ENCODE results near the gene GAS1.

Gene GAS1

DNA sequence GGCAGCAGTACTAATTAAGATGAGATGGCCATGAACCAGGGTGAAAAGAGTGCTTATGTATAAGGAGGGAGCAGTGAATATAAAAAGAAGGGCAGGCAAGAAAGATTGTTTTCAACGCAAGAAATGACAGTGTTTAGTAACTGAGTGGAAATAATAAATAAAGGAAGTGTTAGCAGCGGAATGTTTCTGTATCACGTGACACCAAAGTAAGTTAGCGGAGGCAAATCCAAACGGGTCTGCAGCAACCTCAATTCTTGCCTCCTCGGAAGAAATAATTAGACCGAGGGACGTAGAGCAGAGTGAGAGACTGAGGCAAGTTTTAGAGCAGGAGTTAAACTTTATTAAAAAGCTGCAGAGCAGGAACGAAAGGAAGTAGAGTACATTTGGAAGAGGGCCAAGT is 15.4 kb upstream of the GAS1 start:
- no peak for DNase-seq

DNA sequence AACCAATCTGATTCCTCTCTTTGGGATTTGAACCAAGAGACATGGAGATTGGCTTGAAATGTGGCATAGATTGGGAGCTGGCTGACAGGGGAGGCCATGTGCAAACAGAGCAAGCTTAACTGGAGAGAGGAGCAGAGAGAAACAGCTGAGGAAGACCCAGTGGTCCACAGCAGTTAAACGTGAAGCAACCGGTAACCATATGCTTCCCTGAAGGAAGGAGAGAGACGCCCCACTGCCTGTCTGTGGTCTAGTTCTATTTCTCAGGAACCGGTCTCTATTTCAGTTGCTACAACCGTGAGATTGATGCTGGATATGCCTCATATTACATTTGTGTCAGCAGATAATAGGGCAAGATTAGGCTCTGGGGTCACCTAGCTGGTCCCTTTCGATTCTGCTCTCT is 13.6 kb upstream of the GAS1 start:
- DNase-seq, result no peak

DNA sequence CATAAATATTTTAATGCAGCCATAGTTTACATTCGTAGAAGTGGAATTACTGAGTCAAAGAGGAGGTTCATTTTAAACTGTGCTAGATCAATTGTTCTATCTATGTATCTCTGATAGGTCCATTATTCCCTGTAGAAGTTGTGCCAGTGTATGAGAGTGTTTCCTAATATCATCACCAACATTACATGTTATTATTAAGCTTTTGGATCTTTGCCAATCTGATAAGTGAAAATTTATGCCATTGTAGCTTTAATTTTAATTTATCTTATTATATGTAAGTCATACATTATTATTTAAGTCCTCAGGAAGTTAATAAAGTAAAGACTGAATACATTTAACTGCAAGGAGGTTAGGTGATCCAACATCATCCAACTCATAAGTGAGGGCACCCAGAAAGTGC is 10.9 kb upstream of the GAS1 start:
- DNase-seq, result no peak

DNA sequence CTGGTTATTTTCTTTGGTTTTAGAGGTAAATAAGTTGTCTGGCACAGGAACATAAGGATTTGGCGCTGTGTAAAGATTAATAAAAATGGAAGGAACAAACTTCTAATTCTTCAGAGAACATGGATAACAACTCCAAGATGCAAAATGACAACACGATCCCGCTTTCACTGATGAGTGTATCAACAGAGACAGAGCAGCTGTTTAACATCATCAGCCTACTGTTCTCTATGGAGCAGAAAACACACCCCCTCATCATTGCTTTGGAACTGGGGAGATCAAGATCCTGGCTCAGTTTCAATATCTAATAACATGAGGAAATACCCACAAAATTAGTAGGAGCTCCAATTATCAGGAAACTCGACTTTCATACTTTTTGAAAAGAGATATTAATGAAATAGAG is 8.3 kb upstream of the GAS1 start:
- no peak for DNase-seq

DNA sequence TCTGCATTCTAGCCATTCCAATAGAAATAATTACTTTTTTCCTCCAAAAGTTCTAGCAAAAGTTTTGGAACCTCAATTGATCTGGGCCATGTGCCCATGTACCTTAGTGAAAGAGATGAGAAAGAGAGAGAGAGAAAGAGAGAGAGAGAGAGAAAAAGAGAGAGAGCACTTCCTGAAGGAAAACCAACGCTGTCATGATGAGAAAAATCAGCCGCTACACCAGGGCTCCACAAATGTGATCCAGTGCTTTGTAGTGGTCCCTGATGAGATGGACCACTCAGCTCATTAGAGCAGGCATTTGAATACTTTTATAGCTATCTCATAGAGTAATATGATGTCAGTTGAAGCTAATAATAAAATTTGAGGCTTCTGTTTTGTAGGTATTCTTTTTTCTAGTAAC is 7.7 kb upstream of the GAS1 start:
- no peak for DNase-seq

DNA sequence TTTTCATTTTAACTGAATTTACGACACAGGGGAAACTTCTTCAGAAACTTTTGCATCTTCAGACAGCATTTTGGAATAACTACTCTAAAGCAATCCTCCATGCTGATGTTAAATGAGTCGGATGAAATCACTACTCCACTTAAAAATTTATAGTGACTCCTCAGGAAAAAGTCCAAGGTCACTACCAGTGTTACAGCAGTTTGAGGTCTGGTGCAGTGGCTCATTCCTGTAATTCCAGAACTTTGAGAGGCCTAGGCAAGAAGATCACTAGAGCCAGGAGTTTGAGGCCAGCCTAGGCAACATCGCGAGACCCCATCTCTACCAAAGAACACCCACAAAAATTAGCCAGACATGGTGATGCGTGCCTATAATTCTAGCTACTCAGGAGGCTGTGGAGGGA is 5.9 kb upstream of the GAS1 start:
- DNase-seq, result no peak

DNA sequence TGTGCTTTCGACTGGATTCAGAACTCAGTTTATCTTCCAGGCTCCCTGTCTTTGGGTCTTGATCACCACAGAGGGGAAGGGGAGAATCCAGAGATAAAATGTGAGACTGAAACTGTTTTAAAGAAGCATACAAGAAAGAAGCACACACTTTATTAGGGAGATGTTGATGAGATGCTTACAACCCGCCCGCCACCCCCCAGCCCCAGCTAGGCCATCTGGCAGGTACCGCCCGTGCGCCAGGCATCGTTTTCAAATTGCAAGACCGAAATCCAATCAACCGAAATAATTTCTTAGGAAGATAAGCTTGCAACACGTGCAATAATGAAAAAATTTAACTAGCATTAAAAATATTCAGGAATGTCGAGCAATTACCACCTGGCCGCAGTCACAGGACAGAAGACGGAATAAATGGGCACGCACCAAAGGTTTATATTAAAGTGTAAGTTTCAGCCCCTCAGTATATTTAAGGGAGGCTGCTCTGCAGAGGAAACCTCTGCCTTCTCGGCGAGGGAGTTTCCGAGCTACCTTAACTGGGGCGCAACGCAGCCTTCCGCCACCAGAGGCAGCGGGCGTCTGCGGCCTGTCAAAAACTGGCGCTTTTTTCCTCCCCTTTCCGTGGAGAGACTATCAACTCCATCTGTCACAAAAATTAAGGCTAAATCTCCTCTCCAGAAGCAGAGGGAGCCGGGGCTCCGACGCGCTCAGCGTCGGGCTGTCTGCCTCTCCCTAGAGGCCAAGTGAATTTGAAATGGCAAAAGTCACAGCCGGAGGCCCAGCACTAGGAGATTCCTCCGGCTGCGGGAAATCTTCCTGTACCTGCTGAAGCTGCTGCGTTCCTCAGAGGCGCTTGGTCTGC is 996 bp upstream of the GAS1 start:
- peak; percentile 54 for DNase-seq

DNA sequence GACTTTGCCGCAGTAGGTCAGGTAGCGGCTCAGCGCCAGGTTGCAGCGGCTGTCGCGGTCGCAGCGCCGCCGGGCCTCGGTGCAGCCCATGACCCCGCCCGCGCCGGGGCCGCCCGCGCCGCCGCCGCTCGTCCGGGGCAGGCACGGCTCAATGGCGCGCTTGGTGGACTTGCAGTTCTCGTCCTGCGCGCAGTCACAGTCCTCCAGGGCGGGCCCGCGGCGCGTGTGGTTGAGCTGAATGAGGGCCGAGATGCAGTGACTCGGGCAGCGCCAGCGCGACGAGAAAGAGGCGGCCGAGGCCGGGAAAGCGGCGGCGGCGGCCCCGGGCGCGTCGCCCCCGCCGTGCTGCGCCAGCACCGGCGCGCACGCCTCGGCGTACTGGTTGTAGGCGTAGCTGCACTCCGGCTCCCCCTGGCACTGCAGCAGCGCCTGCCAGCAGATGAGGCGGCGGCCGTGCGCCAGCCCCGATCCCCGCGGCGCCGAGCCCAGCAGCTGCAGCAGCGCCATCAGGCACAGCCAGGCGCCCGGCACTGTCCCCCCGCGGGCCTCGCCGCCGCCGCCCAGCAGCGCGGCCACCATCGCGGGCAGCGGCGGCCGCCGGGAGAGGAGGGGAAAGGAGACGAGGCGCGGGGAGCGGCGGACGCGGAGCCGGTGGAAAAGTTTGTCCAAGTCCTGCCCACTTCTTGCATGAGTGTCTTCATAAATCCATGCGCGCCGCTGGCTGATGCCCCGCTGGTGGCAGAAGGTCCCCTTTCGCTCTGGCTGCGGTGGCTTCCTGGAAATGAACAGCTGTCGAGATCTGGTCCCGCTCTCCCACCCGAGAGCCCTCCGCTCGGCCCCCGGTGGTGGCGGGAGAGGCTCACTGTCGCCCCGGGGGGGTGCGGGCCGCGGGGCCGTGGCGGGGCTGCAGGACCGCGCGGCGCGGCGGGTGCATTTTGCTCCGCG is 833 bp downstream of the GAS1 start:
- DNase-seq, result peak; percentile 58

DNA sequence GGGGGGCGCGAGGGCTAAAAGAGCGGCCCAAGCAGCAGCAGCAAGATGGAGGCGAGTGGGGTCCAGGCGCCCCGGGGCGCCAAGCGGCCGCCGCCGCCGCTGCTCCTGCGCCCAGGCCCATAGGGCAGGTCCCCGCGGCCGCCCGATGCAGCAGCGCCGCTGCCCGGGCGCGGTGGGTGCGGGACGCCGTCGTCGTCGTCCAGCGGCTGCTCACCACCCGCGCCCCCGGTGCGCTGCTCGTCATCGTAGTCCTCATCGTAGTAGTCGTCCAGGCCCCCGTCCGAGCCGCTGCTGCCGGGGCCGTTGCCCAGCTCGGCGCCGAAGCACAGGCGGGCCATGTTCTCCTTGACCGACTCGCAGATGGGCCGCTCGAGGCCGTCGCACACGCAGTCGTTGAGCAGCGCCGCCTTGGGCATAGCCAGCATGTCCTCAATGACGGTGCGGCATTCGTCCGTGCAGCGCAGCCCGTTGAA is 1.5 kb downstream of the GAS1 start:
- no peak for DNase-seq

DNA sequence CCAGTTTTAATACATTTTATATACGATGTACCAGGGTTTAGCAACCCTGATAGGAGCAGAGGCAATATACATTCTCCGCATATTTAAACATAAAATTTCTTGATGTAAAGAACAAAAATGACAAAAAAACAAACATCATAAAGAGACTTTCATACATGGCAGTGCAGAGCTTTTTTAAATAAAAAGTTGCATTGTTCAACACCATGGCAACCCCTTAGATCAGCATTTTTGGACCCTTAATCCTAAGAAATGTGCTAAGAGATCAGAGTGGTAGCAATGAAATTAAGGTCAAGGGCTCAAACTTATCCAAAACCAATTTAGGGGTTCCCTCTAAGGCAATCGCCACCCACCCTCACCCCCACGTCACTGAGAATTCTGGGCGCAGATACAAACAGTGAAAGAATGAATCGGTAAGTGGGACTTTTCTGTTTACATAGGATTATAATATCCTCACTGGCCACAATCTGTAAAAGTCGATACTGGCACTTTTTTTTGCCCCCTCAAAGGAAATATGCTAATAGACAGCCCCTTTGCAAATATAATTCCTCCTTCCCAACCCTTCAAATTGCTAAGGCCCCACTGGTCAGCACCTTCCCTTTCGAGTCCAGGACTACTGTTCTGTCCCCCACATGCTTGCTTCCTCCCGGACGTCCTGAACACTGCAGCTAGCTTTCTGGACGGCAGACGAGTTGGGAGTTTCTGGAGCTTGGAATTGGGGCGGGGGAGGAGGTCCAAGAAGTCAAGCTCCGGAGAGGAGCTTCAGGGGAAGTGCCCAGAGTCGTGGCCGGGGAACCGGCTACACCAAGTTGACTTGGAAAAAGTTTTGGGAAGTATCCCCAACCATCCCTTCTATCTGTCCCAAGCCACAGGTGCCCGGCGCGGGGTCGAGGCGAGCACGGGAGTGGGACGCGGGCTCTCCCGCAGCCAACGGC is 2.2 kb downstream of the GAS1 start:
- no peak for DNase-seq

DNA sequence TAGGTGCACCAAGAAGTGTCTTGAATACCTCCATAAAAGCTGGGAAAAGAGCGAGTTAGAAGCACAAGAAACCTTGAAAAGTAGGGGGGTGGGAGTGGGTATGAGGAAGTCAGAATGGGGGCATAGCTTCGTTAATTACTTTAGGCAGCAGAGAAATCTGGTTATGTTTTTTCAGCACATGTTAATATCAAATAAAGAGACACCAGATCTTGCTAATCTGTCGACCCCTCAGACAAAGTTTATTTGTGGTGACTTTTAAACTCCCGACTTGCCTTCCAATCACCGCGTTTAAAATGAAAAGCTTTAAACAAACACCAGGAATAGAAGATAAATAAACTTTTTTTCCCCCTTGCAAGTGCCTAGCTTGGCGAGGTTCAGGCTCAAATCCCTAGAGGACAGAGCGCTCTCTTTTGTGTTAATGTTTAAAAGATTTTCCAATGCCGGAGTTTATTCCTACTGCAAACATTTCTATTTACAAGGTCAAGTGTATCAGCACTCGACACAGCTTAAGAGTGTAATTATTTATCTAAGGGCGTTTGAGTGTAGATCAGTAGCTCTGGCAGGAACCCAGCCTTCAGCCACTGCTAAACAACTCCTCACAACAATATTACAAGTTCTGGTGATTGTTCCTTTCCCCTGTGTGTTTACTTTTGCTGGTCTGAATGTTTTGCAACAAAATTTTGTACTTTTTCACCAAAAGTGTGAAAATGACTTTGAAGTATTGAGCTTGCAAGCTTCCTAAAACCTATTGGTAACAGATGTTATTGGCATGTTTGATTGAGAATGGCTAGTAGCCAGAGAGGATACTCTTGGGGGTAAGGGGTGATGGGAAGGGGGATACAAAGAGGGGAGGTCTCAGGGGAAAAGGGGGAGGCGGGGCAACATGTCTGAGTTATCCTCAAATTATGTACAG is 3.8 kb downstream of the GAS1 start:
- DNase-seq, result peak; percentile 71

DNA sequence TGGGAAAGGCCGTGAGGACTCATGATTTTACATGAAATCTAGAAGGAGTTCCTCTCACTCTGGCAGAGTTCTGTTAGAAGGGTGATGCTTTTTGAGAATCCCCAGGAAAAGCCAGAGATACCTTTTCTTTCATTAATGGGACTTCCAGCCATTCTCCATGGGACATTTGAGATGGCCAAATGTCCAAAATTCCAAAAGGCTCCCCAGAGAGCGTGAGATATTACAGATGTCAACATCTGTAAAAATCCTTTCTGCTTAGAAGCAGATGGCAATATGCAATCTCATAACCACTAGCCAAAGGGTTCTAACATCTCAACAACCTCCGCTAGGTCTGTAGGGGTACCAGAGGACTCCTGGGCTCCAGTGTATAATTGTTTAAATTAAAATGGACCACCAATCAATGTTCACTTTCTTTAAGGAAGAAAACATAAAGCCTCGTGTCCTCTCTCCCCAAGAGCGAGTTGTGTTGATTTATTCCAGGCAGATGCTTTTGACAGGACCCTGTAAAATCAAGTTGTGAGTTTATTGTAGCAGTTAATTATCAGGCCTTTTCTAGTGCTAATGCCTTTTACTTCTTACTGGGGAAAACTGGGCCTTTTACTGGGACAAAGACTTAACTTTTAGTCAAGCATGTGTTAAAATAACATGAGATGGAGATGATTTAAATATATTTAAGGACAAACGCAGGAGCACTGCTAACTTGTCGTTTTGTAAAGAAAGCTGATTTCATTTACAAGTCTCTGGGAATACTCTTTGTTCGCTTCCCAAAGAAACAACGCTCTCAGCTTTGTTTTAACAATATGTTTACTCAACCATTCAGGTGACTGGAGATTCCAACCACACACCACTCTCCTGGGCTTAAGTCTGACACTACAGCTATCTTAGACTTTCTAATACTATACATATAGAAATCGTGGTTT is 4.8 kb downstream of the GAS1 start:
- no peak for DNase-seq

DNA sequence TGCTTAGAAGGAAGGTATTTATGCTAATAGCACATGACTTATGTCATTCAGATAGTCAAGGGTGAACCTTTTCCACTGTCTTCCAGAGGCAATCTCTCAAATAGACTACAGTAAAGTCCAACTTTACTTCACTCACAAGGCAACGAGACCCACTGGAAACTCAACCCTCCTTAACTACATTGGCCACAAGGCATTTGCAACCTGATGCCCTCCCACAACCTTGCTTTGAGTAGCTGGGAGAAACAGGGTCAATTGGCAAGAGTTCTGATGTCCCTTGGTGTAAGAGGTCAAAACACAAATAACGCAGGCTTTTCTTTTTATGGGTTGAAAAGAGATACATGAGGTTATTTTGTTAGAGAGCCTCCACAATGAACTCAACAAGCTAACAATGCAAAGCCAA is 6.1 kb downstream of the GAS1 start:
- no peak for DNase-seq

DNA sequence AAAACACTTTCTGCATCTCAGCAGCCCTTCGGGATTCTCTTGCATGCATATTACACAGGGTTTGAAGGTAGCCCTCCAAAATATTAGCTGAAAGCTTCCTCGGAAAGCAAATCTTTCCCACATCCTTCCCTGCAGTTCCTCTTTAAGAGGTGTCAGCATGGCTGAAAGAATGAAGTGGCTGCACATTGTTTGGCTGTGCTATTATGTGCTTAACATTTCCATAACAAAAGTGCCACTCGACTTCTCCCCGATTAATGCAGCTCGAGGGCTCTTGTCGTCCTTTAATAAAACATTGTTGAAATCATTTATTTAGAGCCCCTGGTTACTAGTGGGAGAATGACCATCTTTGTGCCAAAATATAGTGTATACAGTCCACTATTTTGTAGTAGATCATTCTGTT is 6.5 kb downstream of the GAS1 start:
- DNase-seq, result peak; percentile 70

DNA sequence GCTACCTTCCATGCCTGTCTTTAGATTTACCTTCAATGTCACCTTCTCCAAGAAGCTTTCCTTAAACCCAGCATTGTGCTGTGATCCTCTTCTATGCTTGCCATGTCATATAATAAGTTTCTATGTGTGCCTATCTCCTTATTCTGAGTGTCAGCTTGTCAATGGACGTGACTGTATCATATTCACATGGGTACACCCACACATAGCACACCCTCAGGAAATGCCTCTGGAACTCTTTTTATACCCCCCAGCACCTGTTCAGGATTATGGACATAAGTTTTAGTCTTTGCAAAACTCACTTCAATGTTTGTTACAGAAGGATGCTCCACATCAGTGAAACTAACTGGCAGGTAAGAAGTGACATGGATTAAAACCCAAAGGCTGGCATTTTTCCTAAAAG is 7.4 kb downstream of the GAS1 start:
- DNase-seq, result no peak

DNA sequence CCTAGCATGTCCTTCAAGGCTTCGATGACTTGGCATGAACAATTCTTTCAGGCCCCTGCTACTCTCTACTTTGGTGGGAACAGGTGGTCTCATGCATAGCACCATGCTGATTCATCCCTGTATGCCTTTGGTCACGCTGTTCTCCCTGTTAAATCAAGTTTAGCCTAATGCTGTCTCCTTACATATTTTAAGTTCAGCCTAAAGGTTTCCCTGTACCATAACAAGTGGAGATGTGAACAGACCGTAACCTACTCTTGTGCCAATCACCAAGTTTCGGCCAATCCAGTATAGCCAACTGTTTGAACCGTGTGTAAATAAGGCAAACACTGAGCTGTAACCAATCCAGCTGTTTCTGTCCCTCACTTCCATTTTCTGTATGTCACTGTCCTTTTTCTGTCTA is 8.0 kb downstream of the GAS1 start:
- DNase-seq, result no peak

DNA sequence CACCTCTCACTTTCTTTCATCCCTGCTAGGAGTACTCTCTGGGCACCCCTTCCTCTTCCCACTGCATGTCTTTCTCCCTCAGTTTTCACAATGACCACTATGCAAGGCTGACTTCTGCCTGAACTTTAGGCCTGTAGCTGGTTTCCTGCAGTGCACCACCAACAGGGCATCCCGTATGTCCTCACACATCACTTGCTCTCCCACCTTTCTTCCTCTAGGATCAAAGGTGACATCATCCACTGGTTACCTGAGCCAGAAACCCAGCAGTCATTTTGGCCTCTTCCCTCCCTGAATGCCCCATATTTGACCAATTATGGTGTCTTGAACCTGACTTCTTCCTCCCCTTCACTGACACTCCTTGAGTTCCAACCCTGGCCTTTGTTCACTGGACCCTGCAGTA is 8.5 kb downstream of the GAS1 start:
- DNase-seq, result no peak

DNA sequence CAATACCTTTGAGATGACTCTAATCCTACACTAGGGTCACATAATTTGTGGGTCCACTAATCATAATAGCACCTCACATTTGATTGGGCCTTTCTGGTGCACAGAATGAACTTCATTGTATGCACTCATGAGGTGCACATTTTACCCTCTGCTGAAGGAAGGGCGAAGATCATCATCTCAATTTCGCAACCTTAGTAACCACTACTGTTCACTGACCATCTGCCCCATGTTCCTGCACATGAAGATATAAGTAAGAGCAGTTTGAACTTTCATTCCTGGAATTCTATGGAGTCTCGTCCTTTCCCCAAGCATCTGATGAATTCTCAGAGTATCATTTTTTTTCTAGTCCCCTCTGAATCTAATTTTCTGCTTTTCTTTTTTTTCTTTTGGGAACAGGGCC is 21.2 kb downstream of the GAS1 start:
- no peak for DNase-seq

DNA sequence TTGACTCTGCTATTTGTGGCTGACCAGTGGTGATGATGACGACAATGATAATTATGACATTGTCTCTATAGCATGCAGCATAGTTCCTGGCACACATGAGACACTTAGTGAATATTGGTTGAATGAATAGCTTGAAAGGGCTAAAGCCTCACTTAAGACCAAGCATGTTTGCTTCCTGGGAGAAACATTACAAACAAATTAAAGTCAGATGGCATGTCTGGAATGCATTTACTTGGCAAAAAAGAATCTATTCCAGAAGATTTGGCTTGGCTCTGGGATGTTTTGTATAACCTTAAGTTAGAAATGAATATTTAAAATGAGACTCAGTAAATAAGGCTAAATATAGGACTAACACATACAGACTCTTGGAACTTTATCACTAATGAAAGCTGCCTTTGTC is 21.6 kb downstream of the GAS1 start:
- no peak for DNase-seq

DNA sequence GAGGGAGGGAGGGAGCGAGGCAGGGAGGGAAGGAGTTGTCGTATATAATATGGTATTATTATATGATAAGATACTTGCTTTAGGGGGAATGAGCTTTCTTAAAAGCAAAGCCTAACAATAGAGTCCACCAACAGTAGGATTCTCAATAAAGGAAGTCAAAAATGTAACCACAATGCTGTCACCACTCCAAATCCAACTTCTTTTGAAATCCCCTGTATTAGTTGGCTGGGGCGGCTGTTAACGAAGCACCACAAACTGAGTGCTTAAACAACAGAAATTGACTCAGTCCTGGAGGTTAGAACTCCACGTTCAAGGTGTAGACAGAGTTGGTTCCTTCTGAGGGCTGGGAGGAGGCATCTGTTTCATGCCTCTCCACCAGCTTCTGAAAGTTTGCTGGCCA is 23.1 kb downstream of the GAS1 start:
- no peak for DNase-seq
